Astrocyte of the cerebellum (primary cell): Measurements from ENCODE around the gene TMEM108.
"Not testable (repeated sequence)": the region's sequence is repeated elsewhere in the genome, so short reads cannot be mapped to it uniquely, and the experiment has no call there.

ENCODE experiments used
- DNase-seq: peaks from one replicate; pipeline ENCODE4 v3.0.0-alpha.2; 2011; ENCODE audit warnings: low read depth
- H3K4me3 ChIP-seq: 2 replicates; pipeline ENCODE4 v1.5.1; 2011; ENCODE audit warnings: mild to moderate bottlenecking, low read depth, low read length, moderate library complexity
- in situ Hi-C: cut with HindIII; loops from 2 replicates; pipeline ENCODE4 v1.10.0; 2017; ENCODE audit warnings: low sequenced_read_pairs
- TF ChIP-seq, protein P1 (sequence below): IDR thresholded peaks from 2 replicates; pipeline ENCODE4 v1.5.1; 2012; ENCODE audit warnings: low read length, low read depth, moderate library complexity, mild to moderate bottlenecking; ENCODE audit errors: missing control alignments

The TMEM108 gene

DNA sequence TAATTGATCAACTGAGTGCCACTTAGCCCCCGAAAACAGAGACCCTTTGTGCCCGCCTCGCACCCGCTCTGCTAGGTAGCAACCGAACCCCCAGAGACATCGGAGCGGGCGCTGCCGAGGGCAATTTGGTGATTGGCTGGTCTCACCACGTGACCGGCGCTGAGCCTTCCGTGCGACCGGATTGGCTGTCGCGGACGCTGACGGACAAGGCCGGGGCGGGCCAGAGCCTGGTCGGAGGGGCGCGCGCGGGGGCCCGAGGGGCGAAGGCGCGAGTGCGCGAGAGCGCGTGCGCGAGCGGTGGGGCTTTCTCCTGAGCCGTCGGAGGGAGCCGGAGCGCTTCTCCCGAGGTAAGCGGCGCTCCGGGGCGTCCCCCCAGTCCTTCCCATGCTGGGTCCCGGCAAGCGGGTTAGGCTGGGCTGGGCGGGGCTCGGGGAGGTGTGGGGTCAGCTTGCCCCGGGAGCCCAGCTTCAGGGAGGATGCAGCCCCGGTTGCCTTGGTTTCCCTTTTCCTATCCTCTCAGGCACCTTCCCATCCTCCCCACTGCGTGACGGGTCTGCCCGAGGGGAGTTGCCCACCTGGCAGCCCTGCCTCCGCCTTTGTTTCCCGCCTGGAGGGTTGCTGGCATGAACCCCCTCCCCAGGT lies at the start of gene TMEM108:
TSS of gene TMEM108 (plus strand) at position 303 of the 642 bp plus-strand sequence.
- peak within 1 kb of the TSS; percentile 77 for H3K4me3 ChIP-seq
- in situ Hi-C loops = loop anchor here (25.0 kb wide), 1 partner anchor 301 kb away; no protein-coding TSS in a partner anchor
- TF ChIP-seq, protein P1, sequence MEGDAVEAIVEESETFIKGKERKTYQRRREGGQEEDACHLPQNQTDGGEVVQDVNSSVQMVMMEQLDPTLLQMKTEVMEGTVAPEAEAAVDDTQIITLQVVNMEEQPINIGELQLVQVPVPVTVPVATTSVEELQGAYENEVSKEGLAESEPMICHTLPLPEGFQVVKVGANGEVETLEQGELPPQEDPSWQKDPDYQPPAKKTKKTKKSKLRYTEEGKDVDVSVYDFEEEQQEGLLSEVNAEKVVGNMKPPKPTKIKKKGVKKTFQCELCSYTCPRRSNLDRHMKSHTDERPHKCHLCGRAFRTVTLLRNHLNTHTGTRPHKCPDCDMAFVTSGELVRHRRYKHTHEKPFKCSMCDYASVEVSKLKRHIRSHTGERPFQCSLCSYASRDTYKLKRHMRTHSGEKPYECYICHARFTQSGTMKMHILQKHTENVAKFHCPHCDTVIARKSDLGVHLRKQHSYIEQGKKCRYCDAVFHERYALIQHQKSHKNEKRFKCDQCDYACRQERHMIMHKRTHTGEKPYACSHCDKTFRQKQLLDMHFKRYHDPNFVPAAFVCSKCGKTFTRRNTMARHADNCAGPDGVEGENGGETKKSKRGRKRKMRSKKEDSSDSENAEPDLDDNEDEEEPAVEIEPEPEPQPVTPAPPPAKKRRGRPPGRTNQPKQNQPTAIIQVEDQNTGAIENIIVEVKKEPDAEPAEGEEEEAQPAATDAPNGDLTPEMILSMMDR = no peak
- peak; percentile 39 for DNase-seq

DNA sequence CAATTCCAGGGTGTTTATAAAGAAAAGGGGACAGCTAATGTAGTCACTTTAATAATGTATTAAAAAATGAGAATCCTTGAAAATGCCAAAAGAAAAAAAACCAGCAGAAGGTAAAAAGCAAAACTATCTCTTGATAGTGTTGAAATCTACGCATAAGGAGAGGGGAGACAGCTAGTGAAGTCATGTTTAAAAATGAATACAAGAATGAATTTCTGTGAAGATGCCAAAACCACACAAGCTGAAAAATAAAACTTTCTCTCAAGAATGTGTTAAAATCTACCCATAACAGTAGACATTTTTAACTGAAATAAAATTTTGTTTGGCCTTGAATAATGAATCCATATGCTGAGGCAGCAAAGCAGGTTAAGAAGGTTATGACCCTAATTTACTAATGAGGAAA lies 42.2 kb upstream of the TMEM108 start:
- in situ Hi-C loops = no loop called here
- TF ChIP-seq, protein P1 = no peak
- no peak overlapping the region for H3K4me3 ChIP-seq
- no peak for DNase-seq

DNA sequence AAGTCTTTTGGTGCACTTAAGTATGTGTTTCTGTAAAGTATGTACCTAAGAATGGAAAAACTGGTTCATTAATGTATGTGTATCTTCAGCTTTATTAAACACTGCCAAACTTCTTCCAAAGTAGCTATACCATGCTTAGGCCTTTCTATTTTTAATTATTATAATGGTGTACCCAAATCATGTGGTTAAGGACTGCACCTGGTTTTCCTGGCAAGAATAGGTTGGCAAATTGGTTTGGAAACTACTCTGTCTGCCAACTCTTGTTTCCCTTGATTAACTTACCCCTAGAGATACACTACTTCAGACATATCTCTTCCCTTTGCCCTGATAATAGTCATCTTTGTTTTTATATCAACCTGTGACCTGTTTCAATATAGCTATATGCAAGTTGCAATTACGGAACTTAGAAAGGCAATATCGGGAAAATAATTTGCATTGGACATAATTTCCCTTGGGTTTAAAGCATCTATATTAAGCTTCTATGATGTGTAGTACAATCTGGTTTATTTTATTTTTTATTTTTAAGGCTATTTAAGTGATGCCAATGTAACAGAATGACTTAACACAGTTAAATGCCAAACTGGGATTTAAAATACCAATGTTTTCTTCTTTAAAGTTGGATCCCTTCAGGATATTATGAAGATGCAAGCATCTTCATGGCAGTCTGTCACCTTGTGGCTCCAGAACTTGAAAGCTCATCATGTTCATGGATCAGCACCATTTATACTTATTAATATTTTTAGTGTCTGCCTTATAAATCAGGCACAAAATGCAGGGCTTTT lies 40.6 kb upstream of the TMEM108 start:
- TF ChIP-seq, protein P1 = no peak
- no peak for DNase-seq
- no peak overlapping the region for H3K4me3 ChIP-seq
- in situ Hi-C loops = no loop called here

DNA sequence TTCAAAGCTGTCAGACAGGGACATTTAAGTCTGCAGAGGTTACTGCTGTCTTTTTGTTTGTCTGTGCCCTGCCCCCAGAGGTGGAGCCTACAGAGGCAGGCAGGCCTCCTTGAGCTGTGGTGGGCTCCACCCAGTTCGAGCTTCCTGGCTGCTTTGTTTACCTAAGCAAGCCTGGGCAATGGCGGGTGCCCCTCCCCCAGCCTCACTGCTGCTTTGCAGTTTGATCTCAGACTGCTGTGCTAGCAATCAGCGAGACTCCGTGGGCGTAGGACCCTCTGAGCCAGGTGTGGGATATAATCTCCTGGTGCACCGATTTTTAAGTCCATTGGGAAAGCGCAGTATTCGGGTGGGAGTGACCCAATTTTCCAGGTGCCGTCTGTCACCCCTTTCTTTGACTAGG lies 33.2 kb upstream of the TMEM108 start:
- in situ Hi-C loops, DNase-seq, H3K4me3 ChIP-seq: not testable (repeated sequence)

DNA sequence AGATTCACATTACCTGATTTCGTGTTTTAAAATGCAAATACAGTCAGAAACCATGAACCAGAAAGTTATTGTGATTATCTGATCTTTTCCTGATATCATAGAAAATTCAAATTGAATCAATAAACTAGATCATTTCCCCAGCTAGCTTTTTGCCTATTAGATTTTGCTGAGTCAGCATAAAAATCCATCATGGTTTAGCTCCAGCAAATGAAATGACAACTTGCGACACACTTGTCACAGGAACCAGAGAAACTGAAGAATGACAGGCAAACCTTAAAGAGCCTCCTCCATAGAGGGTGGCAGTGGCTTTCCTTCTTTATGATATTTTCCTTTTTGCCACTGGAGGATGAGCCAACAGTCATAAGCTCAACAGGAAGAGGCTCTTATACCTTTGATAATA lies 30.6 kb upstream of the TMEM108 start:
- no peak for DNase-seq
- H3K4me3 ChIP-seq = no peak overlapping the region
- TF ChIP-seq, protein P1 = no peak
- in situ Hi-C loops = no loop called here

DNA sequence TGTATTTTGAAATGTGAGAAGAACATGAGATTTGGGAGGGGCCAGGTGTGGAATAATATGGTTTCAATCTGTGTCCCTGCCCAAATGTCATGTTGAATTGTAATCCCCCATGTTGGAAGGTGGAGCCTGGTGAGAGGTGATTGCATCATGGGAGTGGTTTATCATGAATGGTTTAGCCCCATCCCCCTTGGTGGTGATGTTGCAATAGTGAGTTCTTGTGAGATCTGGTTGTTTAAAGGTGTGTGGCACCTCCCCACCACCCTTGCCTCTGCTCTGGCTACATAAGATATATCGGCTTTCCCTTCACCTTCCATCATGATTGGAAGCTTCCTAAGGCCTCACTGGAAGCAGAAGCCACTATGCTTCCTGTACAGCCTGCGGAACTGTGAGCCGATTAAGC lies 23.9 kb upstream of the TMEM108 start:
- no peak for DNase-seq
- TF ChIP-seq, protein P1 = no peak
- in situ Hi-C loops = no loop called here
- no peak overlapping the region for H3K4me3 ChIP-seq

DNA sequence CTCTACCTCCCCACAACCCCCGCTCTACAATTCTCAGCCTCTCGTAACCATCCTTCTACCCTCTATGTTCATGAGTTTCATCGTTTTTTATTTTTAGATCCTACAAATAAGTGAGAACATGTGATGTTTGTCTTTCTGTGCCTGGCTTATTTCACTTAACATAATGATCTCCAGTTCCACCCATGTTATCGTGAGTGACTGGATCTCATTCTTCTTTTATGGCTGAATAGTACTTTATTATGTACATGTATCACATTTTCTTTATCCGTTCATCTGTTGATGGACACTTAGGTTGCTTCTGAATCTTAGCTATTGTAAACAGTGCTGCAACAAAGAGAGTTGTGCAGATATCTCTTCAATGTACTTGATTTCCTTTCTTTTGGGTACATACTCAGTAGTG lies 22.6 kb upstream of the TMEM108 start:
- in situ Hi-C loops, H3K4me3 ChIP-seq, DNase-seq: not testable (repeated sequence)
